ENCODE measurements around the gene FUT6.

FUT6 gene

GRCh38 chr19:5804516-5805461 is 34.7 kb downstream of the FUT6 start, which contains the start of gene NRTN:
TSS of gene NRTN (plus strand) at chr19:5805067. CDS start at chr19:5824166, 19,099 bp downstream.
- no peak for DNase-seq

GRCh38 chr19:5803752-5804515 is 35.6 kb downstream of the FUT6 start:
- DNase-seq: peak; percentile 87 to 89

- no peak for DNase-seq
Observed at GRCh38 chr19:5803441-5803751, 36.1 kb downstream of the FUT6 start.

GRCh38 chr19:5801796-5802619 is 37.5 kb downstream of the FUT6 start:
- no peak for DNase-seq

- DNase-seq: no peak
Observed at GRCh38 chr19:5800361-5801270, 38.9 kb downstream of the FUT6 start.

- no peak for DNase-seq
Observed at GRCh38 chr19:5799247-5800241, 40.0 kb downstream of the FUT6 start.

- DNase-seq: no peak
Observed at GRCh38 chr19:5798244-5798643, 41.3 kb downstream of the FUT6 start.

- DNase-seq: no peak
Observed at GRCh38 chr19:5795382-5795919, 44.1 kb downstream of the FUT6 start.

GRCh38 chr19:5793188-5793587 is 46.3 kb downstream of the FUT6 start:
- DNase-seq: no peak

- no peak for DNase-seq
Observed at GRCh38 chr19:5792224-5792623, 47.3 kb downstream of the FUT6 start.

GRCh38 chr19:5790559-5791520 is 48.7 kb downstream of the FUT6 start, which contains the start of gene DUS3L:
TSS of gene DUS3L (minus strand) at chr19:5791163. CDS start at chr19:5791141, 22 bp downstream.
- DNase-seq: peak; percentile 92 to 95

- no peak for DNase-seq
Observed at GRCh38 chr19:5789886-5790558, 49.5 kb downstream of the FUT6 start.

GRCh38 chr19:5789351-5789761 is 50.1 kb downstream of the FUT6 start:
- DNase-seq: no peak

GRCh38 chr19:5788422-5788821 is 51.1 kb downstream of the FUT6 start:
- no peak for DNase-seq

GRCh38 chr19:5787409-5788182 is 51.9 kb downstream of the FUT6 start:
- no peak for DNase-seq

GRCh38 chr19:5786593-5787408 is 52.7 kb downstream of the FUT6 start:
- DNase-seq: no peak

- DNase-seq: no peak
Observed at GRCh38 chr19:5785423-5785822, 54.1 kb downstream of the FUT6 start.

Data from AML-193 (cell line).